Muscle layer of colon (tissue), 2 donors: Measurements from ENCODE around the gene SLC22A23.

ENCODE experiments used
- H3K27ac ChIP-seq: one replicate; pipeline ENCODE4 v1.7.0; 2013; ENCODE audit warnings: low read depth, mild to moderate bottlenecking, low read length, moderate library complexity
- H3K27me3 ChIP-seq, 2 donors: one replicate each; pipeline ENCODE4 v1.7.0; 2013; ENCODE audit warnings: low read length in 2 of 2, mild to moderate bottlenecking in 2 of 2; ENCODE audit not compliant: insufficient read depth in 2 of 2, control insufficient read depth in 1 of 2
- H3K36me3 ChIP-seq: one replicate; pipeline ENCODE4 v1.7.0; 2013; ENCODE audit warnings: mild to moderate bottlenecking, low read length; ENCODE audit not compliant: insufficient read depth
- H3K4me1 ChIP-seq: one replicate; pipeline ENCODE4 v1.7.0; 2013; ENCODE audit warnings: mild to moderate bottlenecking, low read length; ENCODE audit not compliant: insufficient read depth
- H3K4me3 ChIP-seq, 2 donors: one replicate each; pipeline ENCODE4 v1.7.0; 2013; ENCODE audit warnings: low read length in 2 of 2, low read depth in 1 of 2, mild to moderate bottlenecking in 1 of 2, moderate library complexity in 1 of 2
- H3K9ac ChIP-seq: one replicate; pipeline ENCODE4 v1.7.0; 2013; ENCODE audit warnings: low read length
- H3K9me3 ChIP-seq: one replicate; pipeline ENCODE4 v1.7.0; 2013; ENCODE audit warnings: mild to moderate bottlenecking, low read length
- donor health status: abdominal sarcoma.
- donor health status: Adenocarcinoma of cecum.

SLC22A23 gene

GRCh38 chr6:3319610-3320200, 137.1 kb downstream of the SLC22A23 start:
- H3K9me3 ChIP-seq: no peaks in the 10 kb centered on the region
- H3K4me1 ChIP-seq: peaks cover 6% of the 10 kb centered on the region
- no peaks in the 10 kb centered on the region for H3K36me3 ChIP-seq
- no peak overlapping the region for H3K27ac ChIP-seq
- H3K27me3 ChIP-seq: no peaks in the 10 kb centered on the region
- no peak overlapping the region for H3K9ac ChIP-seq
- H3K4me3 ChIP-seq: no peak overlapping the region

GRCh38 chr6:3318821-3319540, 137.9 kb downstream of the SLC22A23 start:
- Histone ChIP-seq H3K27me3 (no peaks in the 10 kb centered on the region), H3K36me3 (no peaks in the 10 kb centered on the region)

GRCh38 chr6:3318226-3318625, 138.6 kb downstream of the SLC22A23 start:
- no peak overlapping the region for H3K27ac ChIP-seq
- no peaks in the 10 kb centered on the region for H3K4me1 ChIP-seq
- H3K9ac ChIP-seq: no peak overlapping the region
- H3K27me3 ChIP-seq: no peaks in the 10 kb centered on the region
- no peak overlapping the region for H3K4me3 ChIP-seq
- H3K36me3 ChIP-seq: no peaks in the 10 kb centered on the region
- H3K9me3 ChIP-seq: no peaks in the 10 kb centered on the region

More at GRCh38 chr6:3318821-3319540, 137.9 kb downstream of the SLC22A23 start:
- Histone ChIP-seq H3K9ac (no peak overlapping the region), H3K9me3 (no peaks in the 10 kb centered on the region), H3K4me1 (no peaks in the 10 kb centered on the region), H3K4me3 (no peak overlapping the region), H3K27ac (no peak overlapping the region)

GRCh38 chr6:3317741-3318211, 139.1 kb downstream of the SLC22A23 start:
- Histone ChIP-seq H3K9me3 (no peaks in the 10 kb centered on the region), H3K27me3 (no peaks in the 10 kb centered on the region), H3K4me3 (no peak overlapping the region), H3K27ac (no peak overlapping the region), H3K36me3 (no peaks in the 10 kb centered on the region), H3K9ac (no peak overlapping the region), H3K4me1 (no peaks in the 10 kb centered on the region)

- Histone ChIP-seq H3K27me3 (no peaks in the 10 kb centered on the region), H3K4me3 (no peak overlapping the region), H3K9me3 (no peaks in the 10 kb centered on the region), H3K9ac (no peak overlapping the region), H3K4me1 (no peaks in the 10 kb centered on the region), H3K27ac (no peak overlapping the region), H3K36me3 (no peaks in the 10 kb centered on the region)
Observed at GRCh38 chr6:3316818-3317217, 140.0 kb downstream of the SLC22A23 start.

GRCh38 chr6:3316331-3316730, 140.5 kb downstream of the SLC22A23 start:
- Histone ChIP-seq H3K4me1 (no peaks in the 10 kb centered on the region), H3K9ac (no peak overlapping the region), H3K27ac (no peak overlapping the region), H3K27me3 (no peaks in the 10 kb centered on the region), H3K4me3 (no peak overlapping the region), H3K36me3 (no peaks in the 10 kb centered on the region), H3K9me3 (no peaks in the 10 kb centered on the region)

GRCh38 chr6:3315841-3316240, 141.0 kb downstream of the SLC22A23 start:
- Histone ChIP-seq H3K9ac (no peak overlapping the region), H3K4me3 (no peak overlapping the region), H3K4me1 (no peaks in the 10 kb centered on the region), H3K9me3 (no peaks in the 10 kb centered on the region), H3K27ac (no peak overlapping the region), H3K27me3 (no peaks in the 10 kb centered on the region), H3K36me3 (no peaks in the 10 kb centered on the region)

GRCh38 chr6:3314621-3315467, 142.0 kb downstream of the SLC22A23 start:
- H3K9me3 ChIP-seq: no peaks in the 10 kb centered on the region
- H3K27me3 ChIP-seq: no peaks in the 10 kb centered on the region
- H3K27ac ChIP-seq: no peak overlapping the region
- no peak overlapping the region for H3K4me3 ChIP-seq
- no peaks in the 10 kb centered on the region for H3K4me1 ChIP-seq
- H3K9ac ChIP-seq: no peak overlapping the region
- no peaks in the 10 kb centered on the region for H3K36me3 ChIP-seq

- no peak overlapping the region for H3K4me3 ChIP-seq
- no peaks in the 10 kb centered on the region for H3K9me3 ChIP-seq
- H3K9ac ChIP-seq: no peak overlapping the region
- H3K27me3 ChIP-seq: no peaks in the 10 kb centered on the region
- H3K36me3 ChIP-seq: no peaks in the 10 kb centered on the region
- no peaks in the 10 kb centered on the region for H3K4me1 ChIP-seq
- H3K27ac ChIP-seq: no peak overlapping the region
Observed at GRCh38 chr6:3314176-3314575, 142.7 kb downstream of the SLC22A23 start.

- Histone ChIP-seq H3K9ac (no peak overlapping the region), H3K36me3 (no peaks in the 10 kb centered on the region), H3K4me1 (no peaks in the 10 kb centered on the region), H3K27ac (no peak overlapping the region), H3K9me3 (no peaks in the 10 kb centered on the region), H3K27me3 (no peaks in the 10 kb centered on the region), H3K4me3 (no peak overlapping the region)
Observed at GRCh38 chr6:3312604-3313231, 144.1 kb downstream of the SLC22A23 start.

GRCh38 chr6:3311826-3312225, 145.0 kb downstream of the SLC22A23 start:
- no peaks in the 10 kb centered on the region for H3K9me3 ChIP-seq
- H3K27me3 ChIP-seq: no peaks in the 10 kb centered on the region
- no peaks in the 10 kb centered on the region for H3K36me3 ChIP-seq
- no peaks in the 10 kb centered on the region for H3K4me1 ChIP-seq
- H3K4me3 ChIP-seq: no peak overlapping the region
- H3K27ac ChIP-seq: no peak overlapping the region
- H3K9ac ChIP-seq: no peak overlapping the region
